Neural cell (in vitro differentiated cells): ENCODE results near the gene VWA7. TPM values are rescaled to one million over a fixed set of nuclear protein-coding genes. Genes with fewer than 3 reads are reported as not detected.

Source experiments
- H2AFZ ChIP-seq: fragments of 200-600, 300-800 bp; sonication (generic), shearing (Covaris generic); 2 replicates; pipeline ENCODE4 v1.6.0; 2014; ENCODE audit warnings: low read depth, mild to moderate bottlenecking, antibody characterized with exemption, low read length, moderate library complexity
- H3F3A ChIP-seq: fragments of 200-600 bp; shearing (Covaris generic); 2 replicates; pipeline ENCODE4 v1.6.1; 2016; ENCODE audit warnings: mild to moderate bottlenecking, moderate library complexity, mixed read lengths, antibody characterized with exemption, low read length; ENCODE audit not compliant: insufficient read depth, poor library complexity, severe bottlenecking
- H3K27ac ChIP-seq: fragments of 200-600, 300-800 bp; sonication (generic), shearing (Covaris generic); 2 replicates; pipeline ENCODE4 v1.5.1; 2014; ENCODE audit warnings: mild to moderate bottlenecking, low read length, moderate library complexity
- H3K27me3 ChIP-seq: fragments of 300-800, 200-600 bp; sonication (generic), shearing (Covaris generic); 2 replicates; pipeline ENCODE4 v1.6.0; 2014; ENCODE audit warnings: mild to moderate bottlenecking, low read depth, low read length, moderate library complexity; ENCODE audit not compliant: insufficient read depth
- H3K36me3 ChIP-seq: fragments of 300-800, 200-600 bp; sonication (generic), shearing (Covaris generic); 2 replicates; pipeline ENCODE4 v1.5.1; 2014; ENCODE audit warnings: mild to moderate bottlenecking, antibody characterized with exemption, low read length, moderate library complexity; ENCODE audit not compliant: insufficient read depth
- H3K4me2 ChIP-seq: fragments of 300-800, 200-600 bp; sonication (generic), shearing (Covaris generic); 2 replicates; pipeline ENCODE4 v1.6.0; 2014; ENCODE audit warnings: mild to moderate bottlenecking, low read length
- H3K4me3 ChIP-seq: fragments of 300-800, 200-600 bp; sonication (generic), shearing (Covaris generic); 2 replicates; pipeline ENCODE4 v1.5.1; 2014; ENCODE audit warnings: mild to moderate bottlenecking, low read length, moderate library complexity
- H3K79me2 ChIP-seq: fragments of 200-600 bp; shearing (Covaris generic); replicated peaks from 2 replicates; pipeline ENCODE4 v1.6.0; 2014; ENCODE audit warnings: mild to moderate bottlenecking, low read length, moderate library complexity; ENCODE audit not compliant: insufficient read depth
- H3K9ac ChIP-seq: fragments of 300-800, 200-600 bp; sonication (generic), shearing (Covaris generic); 2 replicates; pipeline ENCODE4 v1.6.1; 2016; ENCODE audit warnings: mild to moderate bottlenecking, low read length, mixed read lengths
- H3K9me2 ChIP-seq: fragments of 200-600 bp; shearing (Covaris generic); 2 replicates; pipeline ENCODE4 v1.6.1; 2016; ENCODE audit warnings: mild to moderate bottlenecking, low read length, mixed read lengths; ENCODE audit not compliant: insufficient read depth
- H3K9me3 ChIP-seq: fragments of 200-600, 300-800 bp; sonication (generic), shearing (Covaris generic); 2 replicates; pipeline ENCODE4 v1.6.1; 2016; ENCODE audit warnings: mild to moderate bottlenecking, mixed run types, low read length, moderate library complexity, mixed read lengths
- H4K20me1 ChIP-seq: fragments of 200-600 bp; shearing (Covaris generic); 2 replicates; pipeline ENCODE4 v1.6.1; 2016; ENCODE audit warnings: mild to moderate bottlenecking, mixed run types; ENCODE audit not compliant: insufficient read depth
- CTCF ChIP-seq: fragments of 450-650 bp; IDR thresholded peaks from 2 replicates; pipeline ENCODE4 v1.5.1; 2014; ENCODE audit warnings: antibody characterized with exemption, mild to moderate bottlenecking, moderate library complexity; ENCODE audit not compliant: poor library complexity, severe bottlenecking
- EP300 ChIP-seq: fragments of 450-650 bp; conservative IDR thresholded peaks from 2 replicates; pipeline ENCODE4 v1.6.1; 2014; ENCODE audit warnings: antibody characterized with exemption, mild to moderate bottlenecking, moderate library complexity; ENCODE audit not compliant: poor library complexity, severe bottlenecking
- EZH2 ChIP-seq: fragments of 200-600, 300-800 bp; shearing (Covaris generic), sonication (generic); IDR thresholded peaks from 2 replicates; pipeline ENCODE4 v1.6.1; 2014; ENCODE audit warnings: antibody characterized with exemption, low read length, borderline replicate concordance, mild to moderate bottlenecking; ENCODE audit not compliant: insufficient read depth, poor library complexity, severe bottlenecking
- MXI1 ChIP-seq: fragments of 450-650 bp; conservative IDR thresholded peaks from 2 replicates; pipeline ENCODE4 v1.6.1; 2014; ENCODE audit warnings: antibody characterized with exemption, mild to moderate bottlenecking; ENCODE audit not compliant: poor library complexity, severe bottlenecking
- POLR2AphosphoS5 ChIP-seq: IDR thresholded peaks from 2 replicates; pipeline ENCODE4 v1.6.1; 2012
- RAD21 ChIP-seq: fragments of 450-650 bp; conservative IDR thresholded peaks from 2 replicates; pipeline ENCODE4 v1.6.1; 2014; ENCODE audit warnings: antibody characterized with exemption, mild to moderate bottlenecking, moderate library complexity
- REST ChIP-seq: IDR thresholded peaks from 2 replicates; pipeline ENCODE4 v1.6.1; 2012; ENCODE audit warnings: borderline replicate concordance
- SMC3 ChIP-seq: fragments of 450-650 bp; conservative IDR thresholded peaks from 2 replicates; pipeline ENCODE4 v1.6.1; 2014; ENCODE audit warnings: antibody characterized with exemption, mild to moderate bottlenecking, moderate library complexity; ENCODE audit not compliant: poor library complexity
- TAF1 ChIP-seq: IDR thresholded peaks from 2 replicates; pipeline ENCODE4 v1.6.1; 2012; ENCODE audit warnings: low read depth
- polyA plus RNA-seq: library from polyadenylated mRNA; depleted of rRNA; stranded (reverse); fragments of >200 nt; gene quantifications from 2 replicates; pipeline ENCODE4 v1.2.3, GENCODE V29; 2014

The VWA7 gene
- polyA plus RNA-seq, 1 donor from 2014 or later: 5.3 TPM

GRCh38 chr6:31763619-31763940 lies 13.5 kb downstream of the VWA7 start:
- Histone ChIP-seq H3K9me3 (no peaks in the 10 kb centered on the region), H3F3A (no peaks in the 10 kb centered on the region), H3K36me3 (no peaks in the 10 kb centered on the region), H3K27ac (no peak overlapping the region), H3K9ac (no peak overlapping the region), H3K4me2 (no peak overlapping the region), H3K27me3 (no peaks in the 10 kb centered on the region), H4K20me1 (no peaks in the 10 kb centered on the region), H3K79me2 (no peaks in the 10 kb centered on the region), H3K4me3 (no peak overlapping the region), H2AFZ (no peak overlapping the region), H3K9me2 (no peaks in the 10 kb centered on the region)
- TF ChIP-seq EP300: no peak
- TF ChIP-seq POLR2AphosphoS5: no peak
- TF ChIP-seq REST: no peak
- TF ChIP-seq TAF1: no peak
- TF ChIP-seq MXI1: no peak
- TF ChIP-seq EZH2: no peak
- TF ChIP-seq CTCF: no peak
- TF ChIP-seq SMC3: no peak
- no peak for TF ChIP-seq RAD21

- TF ChIP-seq EP300 (no peak), EZH2 (no peak), POLR2AphosphoS5 (no peak), SMC3 (no peak), TAF1 (no peak), MXI1 (no peak), REST (no peak), CTCF (no peak), RAD21 (no peak)
- Histone ChIP-seq H3K9ac (no peak overlapping the region), H3K27me3 (no peaks in the 10 kb centered on the region), H3K9me2 (no peaks in the 10 kb centered on the region), H3K79me2 (no peaks in the 10 kb centered on the region), H3K27ac (no peak overlapping the region), H3K9me3 (no peaks in the 10 kb centered on the region), H2AFZ (no peak overlapping the region), H3F3A (no peaks in the 10 kb centered on the region), H3K36me3 (no peaks in the 10 kb centered on the region), H4K20me1 (no peaks in the 10 kb centered on the region), H3K4me2 (no peak overlapping the region), H3K4me3 (no peak overlapping the region)
Observed at GRCh38 chr6:31762878-31763618, 14.1 kb downstream of the VWA7 start.
